Urothelium cell line (cell line): ENCODE data around the gene SIRPB1.
A peak's percentile ranks its signal among the peaks of the same experiment; 100 is the strongest.
"Not testable (repeated sequence)": the region's sequence is repeated elsewhere in the genome, so short reads cannot be mapped to it uniquely, and the experiment has no call there.

Experiments used
- DNase-seq: peaks from one replicate; pipeline ENCODE4 v3.0.0; 2011; ENCODE audit warnings: low spot score, mixed read lengths
- FAIRE-seq: peaks from 2 replicates; lab custom pipeline; 2011; peaks lifted over from hg19 to GRCh38; lab: Jason Lieb, UNC

The SIRPB1 gene

GRCh38 chr20:1637755-1638154, 17.9 kb upstream of the SIRPB1 start:
- no peak for DNase-seq
- FAIRE-seq, result no peak

GRCh38 chr20:1637226-1637625, 17.4 kb upstream of the SIRPB1 start:
- FAIRE-seq (no peak), DNase-seq (no peak)

- DNase-seq (no peak), FAIRE-seq (no peak)
Measured at GRCh38 chr20:1636621-1637020, 16.8 kb upstream of the SIRPB1 start.

- DNase-seq (no peak), FAIRE-seq (no peak)
Measured at GRCh38 chr20:1635291-1635979, 15.6 kb upstream of the SIRPB1 start.

- FAIRE-seq (no peak), DNase-seq (no peak)
Measured at GRCh38 chr20:1633535-1633934, 13.7 kb upstream of the SIRPB1 start.

GRCh38 chr20:1632178-1632577, 12.4 kb upstream of the SIRPB1 start:
- FAIRE-seq (no peak), DNase-seq (no peak)

GRCh38 chr20:1631309-1632151, 11.7 kb upstream of the SIRPB1 start:
- no peak for DNase-seq
- no peak for FAIRE-seq

GRCh38 chr20:1630186-1630585, 10.4 kb upstream of the SIRPB1 start:
- no peak for DNase-seq
- FAIRE-seq, result no peak

- DNase-seq (no peak), FAIRE-seq (no peak)
Measured at GRCh38 chr20:1629321-1629720, 9.5 kb upstream of the SIRPB1 start.

GRCh38 chr20:1628621-1629020, 8.8 kb upstream of the SIRPB1 start:
- DNase-seq, result no peak
- FAIRE-seq, result no peak

- DNase-seq (no peak), FAIRE-seq (no peak)
Measured at GRCh38 chr20:1627200-1627550, 7.4 kb upstream of the SIRPB1 start.

GRCh38 chr20:1626528-1627199, 6.9 kb upstream of the SIRPB1 start:
- FAIRE-seq, result no peak
- DNase-seq, result peak; percentile 0

GRCh38 chr20:1625083-1625690, 5.4 kb upstream of the SIRPB1 start:
- FAIRE-seq (no peak), DNase-seq (no peak)

- no peak for DNase-seq
- no peak for FAIRE-seq
Measured at GRCh38 chr20:1623501-1624205, 3.8 kb upstream of the SIRPB1 start.

GRCh38 chr20:1622450-1622849, 2.6 kb upstream of the SIRPB1 start:
- FAIRE-seq (no peak), DNase-seq (no peak)

GRCh38 chr20:1621316-1621715, 1.5 kb upstream of the SIRPB1 start:
- FAIRE-seq, result no peak
- no peak for DNase-seq

GRCh38 chr20:1618954-1619540, 762 bp downstream of the SIRPB1 start:
- FAIRE-seq (no peak), DNase-seq (no peak)

GRCh38 chr20:1618479-1618878, 1.3 kb downstream of the SIRPB1 start:
- no peak for DNase-seq
- FAIRE-seq, result no peak

GRCh38 chr20:1616858-1617434, 2.9 kb downstream of the SIRPB1 start:
- FAIRE-seq, result no peak

GRCh38 chr20:1610404-1610803, 9.4 kb downstream of the SIRPB1 start:
- FAIRE-seq, DNase-seq: not testable (repeated sequence)

More at GRCh38 chr20:1616858-1617434, 2.9 kb downstream of the SIRPB1 start:
- no peak for DNase-seq
